GM21381 (cell line): ENCODE results near the gene MAP4K2.
"Not testable (repeated sequence)": the region's sequence is repeated elsewhere in the genome, so short reads cannot be mapped to it uniquely, and the experiment has no call there.

Experiments used
- ATAC-seq: cut with Tn5 transposase; IDR thresholded peaks from one replicate; pipeline ENCODE4 v1.9.1; 2021; ENCODE audit warnings: mild to moderate bottlenecking, moderate library complexity; ENCODE audit not compliant: unreplicated experiment

MAP4K2 gene

DNA sequence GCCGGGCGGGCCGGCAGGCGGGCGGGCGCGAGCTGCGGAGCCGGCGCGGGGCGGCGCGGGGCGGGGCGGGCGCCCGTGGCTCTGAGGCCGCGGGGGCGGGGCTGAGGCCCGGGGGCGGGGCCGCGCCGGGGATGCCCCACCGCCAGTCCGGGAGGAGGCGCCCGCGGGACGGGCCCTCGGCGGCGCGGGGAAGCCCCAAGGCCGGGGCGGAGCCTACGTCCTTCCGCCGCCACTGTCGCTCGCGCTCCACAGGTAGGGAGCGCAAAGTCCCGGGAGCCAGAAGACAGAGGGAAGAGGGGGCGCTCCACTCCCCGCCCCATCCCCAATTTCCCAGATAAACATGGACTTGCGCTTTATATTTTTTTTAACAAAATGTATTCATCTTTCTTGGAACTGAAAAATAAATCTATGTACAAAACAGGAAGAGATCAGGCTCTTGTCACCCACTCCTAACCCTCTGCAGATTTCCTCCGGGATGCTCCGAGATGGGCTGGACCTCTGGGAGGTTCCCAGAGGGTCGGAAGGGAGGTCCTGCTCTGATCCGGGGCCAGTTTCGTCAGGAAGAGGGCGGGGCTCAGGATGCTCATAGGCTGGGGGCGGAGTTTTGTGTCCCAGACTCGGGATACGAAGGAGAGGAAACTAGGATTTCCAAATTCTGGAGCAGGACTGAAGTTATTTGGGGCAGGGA is at the start of gene MAP4K2:
TSS of gene MAP4K2 (minus strand) at position 57 of the 688 bp plus-strand sequence. CDS start 65 bp downstream, outside the sequence.
- ATAC-seq, result peak; percentile 60

DNA sequence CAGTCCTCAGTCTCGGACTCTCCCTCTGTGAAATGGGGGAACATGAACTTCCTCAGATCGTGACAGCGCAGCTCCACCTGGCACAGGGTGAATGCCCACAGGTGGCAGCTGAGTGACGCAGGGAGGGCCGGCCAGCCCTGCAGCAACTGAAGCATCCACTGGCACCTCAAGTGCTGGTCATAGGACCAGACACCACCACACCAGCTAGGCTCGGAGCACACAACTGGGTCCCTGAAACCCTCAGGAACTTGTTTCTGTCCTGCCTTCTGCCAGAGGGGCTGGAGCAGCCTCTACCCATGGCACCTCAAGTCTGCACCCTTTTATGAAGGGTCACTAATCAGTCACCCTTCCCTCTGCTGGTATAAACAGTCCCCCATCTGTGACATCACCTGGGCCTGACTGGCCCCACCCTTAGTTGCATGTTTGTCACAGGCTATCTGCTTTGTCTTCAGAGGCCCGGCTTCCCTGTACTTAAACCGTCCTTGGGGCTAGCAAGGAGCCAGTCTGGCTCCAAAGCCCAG is 48.9 kb upstream of the MAP4K2 start:
- peak; percentile 10 for ATAC-seq

DNA sequence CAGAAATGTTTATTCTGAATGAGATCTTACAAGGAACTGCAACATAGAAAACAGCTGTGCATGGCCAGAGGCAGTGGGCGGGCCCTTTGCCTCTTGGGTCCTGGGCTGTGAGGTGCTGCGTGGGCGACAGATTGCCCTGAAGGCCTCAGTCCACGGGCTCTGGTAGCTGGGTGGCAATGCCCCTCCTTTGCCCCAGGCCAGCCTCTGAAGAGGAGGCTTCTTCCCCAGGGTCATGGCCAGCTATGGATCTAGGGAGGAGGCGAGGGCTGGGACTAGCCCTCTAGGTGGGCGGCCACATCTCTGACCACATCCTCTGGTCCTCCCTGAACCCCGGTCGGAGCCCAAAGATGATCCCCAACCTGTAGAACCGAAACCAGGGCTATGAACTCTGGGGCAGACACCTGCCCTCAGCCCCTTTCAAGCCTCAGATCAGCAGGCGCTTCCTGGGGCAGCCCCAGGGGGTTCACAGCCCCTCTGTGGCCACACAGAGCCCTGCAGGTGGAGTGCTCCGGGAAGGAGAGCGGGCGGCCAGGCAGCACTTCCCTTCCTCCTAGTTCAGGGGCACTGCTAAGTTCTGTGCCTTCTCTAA is 48.1 kb upstream of the MAP4K2 start:
- ATAC-seq, result peak; percentile 51

DNA sequence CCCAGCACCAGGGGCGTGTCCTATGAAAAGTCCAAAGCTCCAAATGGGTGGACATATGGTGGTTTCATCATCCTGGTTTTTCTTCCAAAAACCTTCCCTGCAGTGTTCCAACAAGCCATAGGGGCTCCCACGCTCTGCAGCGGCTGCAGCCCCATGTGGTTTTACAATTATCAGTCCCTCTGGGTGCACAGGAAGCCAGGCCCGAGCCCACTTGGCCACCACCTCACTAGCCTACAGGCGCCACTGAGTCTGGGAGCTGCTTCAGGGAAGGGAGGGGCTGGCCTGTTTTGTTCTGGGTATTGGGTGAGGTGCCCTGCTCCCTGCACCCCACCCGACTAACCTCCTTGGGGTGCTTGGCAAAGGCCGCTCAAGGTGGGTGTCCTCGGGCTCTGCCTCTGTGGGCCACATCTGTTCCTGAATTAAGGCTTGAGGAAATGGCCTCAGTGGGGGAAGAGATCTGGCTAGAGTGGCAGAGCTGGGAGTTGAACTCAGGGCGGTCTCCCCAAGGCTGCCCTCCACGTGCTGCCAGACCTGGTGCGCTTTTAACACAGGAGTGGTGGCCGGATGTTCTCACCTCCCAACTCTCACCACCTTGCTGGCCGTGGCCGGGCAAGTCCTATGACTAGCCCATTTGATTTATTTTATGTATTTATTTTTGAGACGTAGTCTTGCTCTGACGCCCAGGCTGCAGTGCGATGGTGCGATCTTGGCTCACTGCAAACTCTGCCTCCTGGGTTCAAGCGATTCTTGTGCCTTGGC is 46.8 kb upstream of the MAP4K2 start:
- no peak for ATAC-seq

DNA sequence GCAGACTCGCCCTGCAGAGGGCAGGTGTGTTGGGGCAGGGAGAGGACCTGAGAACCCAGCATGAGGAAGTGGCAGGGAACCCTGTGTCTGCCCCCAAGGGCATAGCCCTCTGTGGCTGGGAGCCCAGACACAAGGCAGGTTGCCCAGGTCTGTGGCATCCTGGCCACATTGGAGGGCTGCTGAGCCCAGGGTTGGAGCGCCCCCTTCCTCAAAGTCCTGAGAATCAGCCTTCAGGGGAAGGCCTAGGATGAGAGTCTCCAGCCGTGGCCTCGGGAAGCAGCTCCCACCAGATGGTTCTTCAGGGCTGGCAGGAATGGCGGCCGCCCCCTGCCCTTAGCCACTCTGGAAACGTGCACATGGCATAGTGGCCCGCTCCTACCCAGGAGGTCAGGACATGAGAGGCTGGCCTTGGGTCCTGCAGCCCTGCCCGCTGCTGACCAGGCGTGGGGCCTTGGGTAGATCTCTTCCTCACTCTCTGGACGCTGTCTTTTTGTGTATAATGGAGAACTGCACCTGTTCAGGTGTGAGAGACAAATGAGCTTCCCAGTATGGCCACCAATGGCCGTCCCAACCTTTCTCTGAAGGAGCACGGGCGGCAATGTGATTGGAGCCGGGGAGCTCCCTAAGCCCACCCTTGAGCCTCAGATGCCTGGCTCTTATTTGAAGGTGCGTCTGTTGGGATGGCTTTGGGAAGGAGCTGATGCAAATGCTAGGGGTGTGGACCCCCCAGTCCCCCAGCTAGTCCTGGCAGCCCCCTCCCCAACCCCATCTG is 46.0 kb upstream of the MAP4K2 start:
- ATAC-seq, result no peak

GRCh38 chr11:64848214-64848825 is 45.3 kb upstream of the MAP4K2 start:
- no peak for ATAC-seq

- ATAC-seq, result no peak
Observed at GRCh38 chr11:64846998-64847666, 44.1 kb upstream of the MAP4K2 start.

DNA sequence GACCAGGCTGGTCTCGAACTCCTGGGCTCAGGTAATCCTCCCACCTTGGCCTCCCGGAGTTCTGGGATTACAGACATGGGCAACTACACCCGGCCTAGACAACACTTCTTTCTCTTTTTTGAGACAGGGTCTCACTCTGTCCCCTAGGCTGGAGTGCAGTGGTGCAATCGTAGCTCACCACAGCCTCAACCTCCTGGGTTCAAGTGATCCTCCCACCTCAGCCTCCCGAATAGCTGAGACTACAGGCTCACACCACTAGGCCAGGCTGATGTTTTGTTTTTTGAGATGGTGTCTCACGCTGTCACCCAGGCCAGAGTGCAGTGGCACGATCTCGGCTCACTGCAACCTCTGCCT is 42.7 kb upstream of the MAP4K2 start:
- ATAC-seq, result not testable (repeated sequence)

DNA sequence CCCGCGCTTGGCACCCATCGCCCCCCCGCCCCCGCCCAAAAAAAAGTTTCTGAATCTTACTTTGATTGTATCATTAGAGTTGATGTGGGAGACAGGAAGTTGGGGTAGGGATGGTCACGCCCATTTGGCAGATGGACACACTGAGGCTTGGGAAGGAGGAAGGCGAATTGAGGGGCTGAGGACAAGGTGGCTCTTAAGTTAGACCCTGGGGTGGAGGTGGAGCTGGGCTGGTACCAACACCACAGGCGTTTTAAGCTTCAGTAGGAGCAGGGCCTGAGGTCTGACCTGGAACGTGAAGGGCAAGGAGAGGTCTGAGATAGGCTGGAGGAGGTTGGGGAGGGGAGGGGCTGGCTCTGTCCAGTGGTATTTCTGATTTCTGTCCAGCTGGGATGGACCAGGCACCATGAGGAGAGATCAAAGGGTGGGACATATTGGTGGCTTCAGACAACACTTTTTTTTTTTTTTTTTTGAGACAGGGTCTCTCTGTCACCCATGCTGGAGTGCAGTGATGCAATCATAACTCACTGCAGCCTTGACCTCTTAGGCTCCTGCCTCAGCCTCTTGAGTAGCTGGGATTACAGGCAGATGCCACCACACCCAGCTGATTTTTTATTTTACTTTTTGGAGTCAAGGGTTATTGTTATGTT is 42.2 kb upstream of the MAP4K2 start:
- ATAC-seq, result no peak

- ATAC-seq, result no peak
Observed at GRCh38 chr11:64844330-64845128, 41.5 kb upstream of the MAP4K2 start, which contains the start of gene CDC42BPG. TSS of gene CDC42BPG (minus strand) at chr11:64844653. CDS start at chr11:64844569, 84 bp downstream.

DNA sequence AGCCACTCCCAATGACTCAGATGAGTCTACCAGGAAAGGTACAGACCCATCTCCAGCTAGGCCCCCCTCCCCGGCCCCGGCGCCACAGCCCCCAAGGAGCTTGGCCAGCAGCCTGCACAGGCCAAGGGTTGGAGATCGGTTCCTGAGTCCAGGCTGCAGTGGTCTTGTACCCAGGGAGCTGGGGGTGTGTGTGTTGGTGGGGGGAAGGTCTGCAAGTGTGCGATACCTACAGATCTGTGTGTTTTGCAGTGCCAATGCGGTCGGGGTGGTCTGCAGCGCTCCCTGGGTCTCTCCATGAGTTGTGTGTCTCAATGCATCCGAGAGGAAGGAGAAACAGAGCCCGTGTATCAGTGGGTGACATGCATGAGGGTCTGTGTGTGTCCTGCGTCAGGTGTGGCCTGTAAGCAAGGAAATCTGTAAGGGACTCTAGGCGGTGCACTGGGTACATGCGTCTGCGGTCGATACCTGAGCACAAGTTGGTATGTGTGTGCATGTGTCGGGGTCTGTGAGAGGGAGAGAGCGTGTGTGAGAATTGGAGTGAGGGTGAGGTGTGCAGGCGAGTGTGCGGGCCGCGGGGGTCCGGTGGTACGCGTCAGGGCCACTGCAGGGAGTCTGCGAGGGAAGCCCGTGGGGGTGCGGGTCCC is 40.8 kb upstream of the MAP4K2 start:
- no peak for ATAC-seq

DNA sequence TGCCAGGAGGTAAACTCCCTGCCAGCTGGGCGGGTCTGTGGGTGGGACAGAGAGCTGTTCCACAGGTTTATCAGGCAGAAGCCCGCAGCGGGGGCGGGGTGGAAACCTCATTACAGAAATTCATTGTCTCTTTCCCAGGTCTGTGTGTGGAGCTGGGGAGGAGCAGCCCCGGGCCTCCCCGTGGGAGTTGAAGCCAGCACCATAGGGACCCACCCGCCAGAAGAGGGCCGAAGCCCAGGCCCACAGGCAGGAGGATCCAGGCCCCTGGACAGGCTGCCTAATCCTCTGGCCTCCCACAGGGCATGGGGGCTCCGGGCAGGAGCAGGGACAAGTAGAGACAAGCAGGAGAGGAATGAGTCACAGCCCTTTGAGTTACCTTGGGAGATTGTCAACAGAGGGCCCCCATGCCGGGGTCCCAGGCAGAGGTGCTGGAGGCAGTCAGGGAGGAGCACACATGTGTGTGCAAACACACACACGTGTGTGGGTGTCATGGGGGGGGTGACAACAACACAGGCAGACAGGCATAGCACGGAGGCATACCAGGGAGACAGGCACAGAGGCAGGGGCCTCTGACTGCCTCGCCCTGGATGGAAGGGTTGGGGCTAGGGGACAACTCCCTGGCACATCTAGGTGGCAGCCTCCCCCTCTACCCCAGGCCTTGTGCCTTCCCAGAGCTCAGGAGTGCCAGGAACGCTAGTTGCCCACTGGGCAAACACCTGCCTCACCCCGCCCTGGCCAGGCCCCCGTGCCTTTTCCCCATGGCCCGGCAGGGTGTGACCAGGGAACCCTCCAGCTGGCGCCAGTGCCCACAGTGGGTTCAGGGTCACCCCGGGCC is 40.1 kb upstream of the MAP4K2 start:
- no peak for ATAC-seq

GRCh38 chr11:64842366-64842759 is 39.3 kb upstream of the MAP4K2 start:
- ATAC-seq, result no peak

- no peak for ATAC-seq
Observed at GRCh38 chr11:64841592-64842365, 38.8 kb upstream of the MAP4K2 start.

DNA sequence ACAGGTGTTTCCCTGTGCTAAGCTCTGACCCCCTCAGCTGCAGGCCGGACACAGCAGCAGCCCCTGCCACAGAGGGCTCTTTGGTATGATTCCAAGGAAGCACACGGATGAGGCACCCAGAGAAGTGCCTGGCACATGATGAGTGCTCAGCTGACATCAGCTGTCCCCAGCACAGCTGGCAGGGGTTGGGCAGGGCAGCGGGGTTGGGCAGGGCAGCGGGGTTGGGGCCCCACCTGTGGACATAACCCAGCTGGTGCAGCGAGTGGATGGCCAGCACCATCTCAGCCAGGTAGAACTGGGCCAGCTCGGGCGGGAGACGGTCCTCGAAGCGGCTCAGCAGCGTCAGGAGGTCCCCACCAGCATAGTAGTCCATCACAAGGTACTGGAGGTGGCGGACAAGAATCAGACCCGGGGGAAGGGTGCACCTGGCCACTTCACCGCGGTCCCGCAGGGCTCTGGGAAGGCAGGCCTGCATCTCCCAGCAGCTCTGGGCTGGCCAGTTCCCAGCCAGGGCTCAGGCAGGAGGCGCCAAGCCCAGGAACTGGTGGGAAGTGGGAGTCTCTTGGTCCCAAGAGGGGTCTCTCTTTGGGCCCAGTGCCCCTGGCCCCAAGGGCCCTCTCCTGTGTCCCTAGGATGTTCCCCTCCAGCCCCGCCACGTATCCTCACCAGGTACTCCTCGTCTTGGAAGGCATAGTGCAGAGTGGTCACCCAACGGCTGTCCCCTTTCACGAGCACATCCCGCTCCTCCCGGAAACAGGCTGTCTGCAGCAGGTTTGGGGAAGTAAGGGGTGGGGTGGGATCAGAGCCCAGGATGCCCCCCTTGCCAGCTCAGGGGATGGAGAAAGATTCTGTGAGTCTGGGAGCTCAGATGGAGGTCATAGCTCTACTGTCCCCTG is 37.1 kb upstream of the MAP4K2 start:
- ATAC-seq, result no peak

DNA sequence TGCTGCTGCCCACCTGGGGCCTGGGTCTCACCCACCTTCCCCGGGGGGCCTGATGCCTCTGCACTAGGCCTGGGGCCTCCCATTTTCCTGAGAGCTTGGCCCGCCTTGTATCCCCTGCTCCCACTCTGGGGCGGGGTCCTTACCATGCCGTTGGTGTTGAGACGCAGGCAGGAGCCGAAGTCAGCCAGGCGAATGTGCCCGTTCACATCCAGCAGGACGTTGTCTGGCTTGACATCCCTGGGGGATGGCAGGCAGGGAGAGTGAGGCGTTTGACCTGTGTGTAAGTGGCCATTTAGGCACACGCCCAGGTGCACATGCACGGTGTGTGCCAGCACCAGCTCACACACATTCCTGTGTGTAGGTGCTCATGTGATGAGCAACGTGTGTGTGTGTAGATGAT is 36.3 kb upstream of the MAP4K2 start:
- no peak for ATAC-seq
